Tongue (tissue), 2 donors: ENCODE results near the gene CXCR4. TPM values are rescaled to one million over a fixed set of nuclear protein-coding genes. Genes with fewer than 3 reads are reported as not detected.
"Not testable (repeated sequence)": the region's sequence is repeated elsewhere in the genome, so short reads cannot be mapped to it uniquely, and the experiment has no call there.

ENCODE experiments used
- DNase-seq: peaks from one replicate; pipeline ENCODE4 v3.0.0-alpha.2; 2015
- total RNA-seq: library from RNA; depleted of rRNA; stranded (reverse); fragments of >200 nt; gene quantifications from one replicate; pipeline ENCODE4 v1.2.3, GENCODE V29; 2014

The CXCR4 gene
- total RNA-seq, 1 donor from 2014 or later: 27.7 TPM

DNA sequence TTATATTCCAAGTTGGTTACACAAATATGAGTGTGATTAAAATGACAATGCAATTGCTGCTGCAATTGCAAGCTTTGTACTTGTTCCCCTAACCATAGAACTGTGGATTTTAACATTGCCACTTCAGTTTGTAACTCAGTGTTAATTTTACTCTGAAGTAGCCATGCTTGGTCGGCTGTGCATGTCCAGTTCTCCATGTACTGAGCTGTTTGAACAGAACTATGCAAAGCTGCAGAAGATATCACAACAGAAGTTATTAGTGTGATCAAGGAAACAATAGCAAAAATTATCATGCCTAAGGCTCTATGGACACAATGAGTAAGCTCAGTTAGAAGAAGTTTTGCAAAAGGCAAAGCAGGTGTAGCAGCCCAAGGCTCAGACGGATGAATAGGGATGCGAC is 45.3 kb downstream of the CXCR4 start:
- no peak for DNase-seq

DNA sequence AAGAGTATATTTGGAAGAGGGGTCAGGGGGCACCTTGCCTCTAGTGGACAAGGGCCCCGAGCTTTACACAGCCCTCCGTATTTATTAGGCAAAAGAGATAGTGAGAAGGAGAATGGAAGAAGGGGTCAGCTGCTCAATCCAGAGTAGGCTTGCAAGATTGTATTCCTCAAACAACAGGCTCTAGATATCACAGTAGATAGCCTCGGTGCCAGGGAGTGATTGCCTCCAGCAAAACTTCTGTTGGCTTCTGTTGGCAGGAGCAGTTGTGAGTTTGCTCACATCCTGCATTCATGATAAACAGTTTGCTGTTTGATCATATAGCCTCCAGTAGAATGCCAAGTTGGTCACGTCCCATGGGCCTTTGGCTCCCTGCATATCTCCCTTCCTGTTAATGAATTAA is 46.1 kb downstream of the CXCR4 start:
- not testable (repeated sequence) for DNase-seq

- DNase-seq: no peak
Observed at GRCh38 chr2:136070913-136071312, 47.0 kb downstream of the CXCR4 start.

GRCh38 chr2:136069773-136070172 is 48.2 kb downstream of the CXCR4 start:
- no peak for DNase-seq

GRCh38 chr2:136068581-136069227 is 49.2 kb downstream of the CXCR4 start:
- no peak for DNase-seq

DNA sequence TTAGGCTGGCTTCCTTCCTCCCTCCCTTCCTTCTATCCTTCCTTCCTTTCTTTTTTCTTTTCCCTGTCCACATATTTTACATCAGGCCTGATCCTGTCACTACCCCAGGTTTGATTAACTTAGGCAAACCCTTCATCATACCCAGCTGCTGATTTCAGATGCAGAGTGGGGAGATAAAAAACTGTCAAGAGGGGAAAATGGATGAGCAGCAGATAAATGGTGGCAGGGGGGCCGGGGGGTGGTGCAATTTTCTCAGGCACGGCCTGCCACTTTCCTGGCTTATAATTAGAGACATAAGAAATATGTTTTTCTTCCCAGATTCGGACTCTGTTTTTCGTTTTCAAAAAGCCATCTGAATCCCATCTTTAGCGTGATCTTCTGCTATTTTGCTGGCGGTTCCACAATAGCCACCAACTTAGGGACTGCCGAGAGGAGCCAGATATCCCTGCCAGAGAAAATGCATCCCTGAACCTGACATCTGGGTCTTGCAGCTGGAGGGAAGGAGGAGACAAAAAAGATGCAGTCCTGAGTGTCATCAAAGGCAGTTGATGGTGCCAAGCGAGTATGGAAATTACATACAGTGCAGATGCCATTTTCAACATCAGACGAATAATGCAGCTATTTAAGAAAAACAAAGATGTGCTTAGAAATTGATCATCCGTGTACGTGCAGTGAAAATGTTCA is 49.9 kb downstream of the CXCR4 start:
- peak; percentile 54 for DNase-seq

- DNase-seq: peak; percentile 17
Observed at GRCh38 chr2:136067459-136067858, 50.5 kb downstream of the CXCR4 start.

- no peak for DNase-seq
Observed at GRCh38 chr2:136065907-136066306, 52.0 kb downstream of the CXCR4 start.

DNA sequence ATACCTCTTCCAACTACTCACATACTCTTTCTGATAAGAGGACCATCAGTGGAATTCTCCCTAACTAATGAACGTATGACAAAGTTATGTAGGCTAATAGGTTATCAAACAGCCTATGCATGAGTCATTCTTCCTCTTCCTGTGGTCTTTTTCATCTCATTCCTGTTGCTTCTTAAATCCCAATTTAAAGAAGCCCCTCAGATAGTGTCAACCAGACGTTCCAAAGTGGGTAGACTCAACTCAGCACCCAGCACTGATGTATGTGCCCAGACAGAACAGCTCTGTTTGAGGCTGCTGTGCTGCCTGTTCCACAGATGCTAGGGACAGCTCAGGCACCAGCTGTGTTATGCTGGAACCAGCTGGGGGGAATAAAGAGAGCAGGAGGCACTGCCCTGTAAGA is 52.6 kb downstream of the CXCR4 start:
- DNase-seq: peak; percentile 42

Other genes with a start within 250 kb of the CXCR4 start
- gene MCM6, start 241.7 kb downstream of the CXCR4 start, total RNA-seq: 20.2 TPM
- 88.5 TPM for gene DARS1, start 132.5 kb downstream of the CXCR4 start, total RNA-seq